HG02588 (cell line): ENCODE results near the gene RPS17.
"Not testable (repeated sequence)": the region's sequence is repeated elsewhere in the genome, so short reads cannot be mapped to it uniquely, and the experiment has no call there.

ENCODE experiments used
- ATAC-seq: cut with Tn5 transposase; IDR thresholded peaks from one replicate; pipeline ENCODE4 v1.9.1; 2021; ENCODE audit warnings: mild to moderate bottlenecking, moderate library complexity; ENCODE audit not compliant: unreplicated experiment

RPS17 gene

GRCh38 chr15:82548700-82549099 lies 8.4 kb upstream of the RPS17 start:
- ATAC-seq = peak; percentile 49

- ATAC-seq = no peak
These were observed 5.2 kb upstream of the RPS17 start for GRCh38 chr15:82545478-82545877.

- ATAC-seq = no peak
These were observed 4.7 kb upstream of the RPS17 start for GRCh38 chr15:82545002-82545401.

- no peak for ATAC-seq
These were observed 4.2 kb upstream of the RPS17 start for GRCh38 chr15:82544431-82544830.

- ATAC-seq = no peak
These were observed 2.9 kb upstream of the RPS17 start for GRCh38 chr15:82543160-82543559.

GRCh38 chr15:82540984-82541431 lies 751 bp upstream of the RPS17 start:
- no peak for ATAC-seq

GRCh38 chr15:82539691-82540054 lies 584 bp downstream of the RPS17 start:
- ATAC-seq = no peak

GRCh38 chr15:82538961-82539690 lies 1.1 kb downstream of the RPS17 start:
- no peak for ATAC-seq

GRCh38 chr15:82537351-82537908 lies 2.8 kb downstream of the RPS17 start:
- ATAC-seq = no peak

GRCh38 chr15:82536409-82537350 lies 3.6 kb downstream of the RPS17 start:
- ATAC-seq = no peak

- ATAC-seq = no peak
These were observed 4.5 kb downstream of the RPS17 start for GRCh38 chr15:82535566-82536408.

GRCh38 chr15:82535151-82535550 lies 5.1 kb downstream of the RPS17 start:
- not testable (repeated sequence) for ATAC-seq

- ATAC-seq = not testable (repeated sequence)
These were observed 5.8 kb downstream of the RPS17 start for GRCh38 chr15:82534457-82534861.

- no peak for ATAC-seq
These were observed 6.5 kb downstream of the RPS17 start for GRCh38 chr15:82533801-82534200.

- no peak for ATAC-seq
These were observed 7.2 kb downstream of the RPS17 start for GRCh38 chr15:82532991-82533481.

GRCh38 chr15:82532383-82532990 lies 7.8 kb downstream of the RPS17 start:
- ATAC-seq = no peak

GRCh38 chr15:82531496-82532382 lies 8.5 kb downstream of the RPS17 start:
- ATAC-seq = no peak

- ATAC-seq = peak; percentile 87
These were observed 9.5 kb downstream of the RPS17 start for GRCh38 chr15:82530606-82531379.
